Right hindlimb (tissue), 1 donor: ENCODE measurements around the gene CFD.
A peak's percentile ranks its signal among the peaks of the same experiment; 100 is the strongest.

Source experiments
- DNase-seq: peaks from one replicate; pipeline ENCODE4 v3.0.0-alpha.2; 2018

CFD gene

DNA sequence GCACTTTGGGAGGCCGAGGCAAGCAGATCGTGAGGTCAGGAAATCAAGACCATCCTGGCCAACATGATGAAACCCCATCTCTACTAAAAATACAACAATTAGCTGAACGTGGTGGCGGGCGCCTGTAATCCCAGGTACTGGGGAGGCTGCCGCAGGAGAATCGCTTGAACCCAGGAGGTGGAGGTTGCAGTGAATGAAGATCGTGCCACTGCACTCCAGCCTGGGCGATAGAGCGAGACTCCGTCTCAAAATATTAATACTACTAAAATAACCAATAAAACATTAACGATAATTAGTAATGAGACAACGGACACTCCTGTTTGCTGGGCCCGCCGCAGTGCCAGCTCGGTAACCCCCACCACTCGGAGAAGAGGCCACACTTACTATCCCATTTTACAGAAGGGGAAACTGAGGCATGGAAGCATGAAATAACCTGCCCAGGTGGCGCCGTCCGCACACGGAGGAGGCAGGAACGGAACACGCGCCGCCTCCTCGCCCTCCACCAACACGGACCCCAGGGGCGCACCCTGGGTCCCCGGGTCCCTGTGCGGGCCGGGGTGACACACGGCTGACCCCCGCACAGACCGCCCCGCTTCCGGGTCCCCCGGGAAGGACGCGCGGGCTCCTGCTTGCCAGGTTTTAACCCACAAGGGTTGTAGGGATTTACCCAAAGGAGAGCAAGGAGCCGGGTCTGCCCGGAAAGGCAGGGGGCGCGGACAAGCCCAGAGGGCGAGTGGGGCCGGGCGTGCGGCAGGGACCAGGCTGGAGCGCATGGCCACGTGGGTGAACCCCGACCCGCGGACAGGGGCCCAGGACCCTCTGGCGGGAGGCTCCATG, 52.0 kb downstream of the CFD start:
- no peak for DNase-seq

DNA sequence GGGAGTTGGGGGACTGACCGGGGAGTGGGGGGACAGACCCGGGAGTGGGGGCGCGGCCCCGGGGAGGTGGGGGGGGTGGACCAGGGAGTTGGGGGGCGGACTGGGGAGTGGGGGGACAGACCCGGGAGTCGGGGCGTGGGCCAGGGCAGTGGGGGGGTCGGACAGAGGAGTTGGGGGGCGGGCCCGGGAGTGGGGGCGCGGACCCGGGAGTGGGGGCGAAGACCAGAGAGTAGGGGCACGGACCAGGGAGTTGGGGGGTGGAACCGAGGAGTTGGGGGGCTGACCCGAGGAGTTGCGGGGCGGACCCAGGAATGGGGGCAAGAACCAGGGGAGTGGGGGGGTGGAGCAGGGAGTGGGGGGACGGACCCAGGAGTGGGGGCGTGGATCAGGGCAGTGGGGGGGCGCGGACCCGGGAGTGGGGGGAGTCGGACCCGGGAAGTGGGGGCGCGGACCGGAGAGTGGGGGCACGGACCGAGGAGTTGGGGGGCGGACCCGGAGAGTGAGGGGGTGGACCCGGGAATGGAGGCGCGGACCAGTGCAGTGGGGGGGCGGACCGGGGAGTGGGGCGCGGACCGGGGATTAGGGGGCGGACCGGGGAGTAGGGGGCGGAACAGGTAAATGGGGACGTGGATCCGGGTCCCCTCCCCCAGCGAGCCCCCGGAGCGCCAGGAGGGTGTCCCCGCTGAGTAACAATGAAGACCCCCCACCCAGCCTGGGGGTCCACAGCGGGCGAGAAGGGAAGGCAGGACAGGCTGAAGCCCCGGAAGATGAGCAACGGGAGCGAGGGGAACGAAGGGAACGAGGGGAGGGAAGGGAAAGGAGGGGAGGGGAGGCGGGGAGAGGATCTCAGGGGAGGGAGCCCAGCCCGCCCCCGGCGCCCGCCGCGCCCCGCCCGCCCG, 53.0 kb downstream of the CFD start:
- peak; percentile 69 for DNase-seq
